Loucy (cell line): ENCODE measurements around the gene ZFR.
"Not testable (repeated sequence)": the region's sequence is repeated elsewhere in the genome, so short reads cannot be mapped to it uniquely, and the experiment has no call there.

Experiments
- EZH2phosphoT487 ChIP-seq: fragments of 200-600 bp; IDR thresholded peaks from 2 replicates; pipeline ENCODE4 v1.6.1; 2018; ENCODE audit warnings: antibody characterized with exemption, mild to moderate bottlenecking, moderate library complexity, borderline replicate concordance
- TF ChIP-seq, protein P1 (sequence below): fragments of 200-600 bp; sonication (generic); conservative IDR thresholded peaks from 2 replicates; pipeline ENCODE4 v1.5.1; 2014; ENCODE audit warnings: mild to moderate bottlenecking, antibody characterized with exemption, low read length

DNA sequence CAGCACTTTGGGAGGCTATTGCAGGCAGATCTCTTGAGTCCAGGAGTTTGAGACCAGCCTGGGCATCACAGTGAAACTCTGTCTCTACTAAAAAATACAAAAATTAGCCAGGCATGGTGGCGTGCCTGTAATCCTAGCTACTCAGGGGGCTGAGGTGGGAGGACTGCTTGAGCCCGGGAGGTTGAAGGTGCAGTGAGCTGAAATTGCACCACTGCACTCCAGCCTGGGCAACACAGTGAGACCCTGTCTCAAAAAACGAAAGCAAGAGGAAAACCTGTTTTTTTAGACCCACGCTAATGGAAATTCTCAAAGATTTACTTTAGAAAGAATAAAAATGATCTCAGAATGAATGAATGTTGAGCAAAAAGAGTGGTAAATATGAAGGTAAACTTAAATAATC is 13.7 kb downstream of the ZFR start:
- TF ChIP-seq, protein P1, sequence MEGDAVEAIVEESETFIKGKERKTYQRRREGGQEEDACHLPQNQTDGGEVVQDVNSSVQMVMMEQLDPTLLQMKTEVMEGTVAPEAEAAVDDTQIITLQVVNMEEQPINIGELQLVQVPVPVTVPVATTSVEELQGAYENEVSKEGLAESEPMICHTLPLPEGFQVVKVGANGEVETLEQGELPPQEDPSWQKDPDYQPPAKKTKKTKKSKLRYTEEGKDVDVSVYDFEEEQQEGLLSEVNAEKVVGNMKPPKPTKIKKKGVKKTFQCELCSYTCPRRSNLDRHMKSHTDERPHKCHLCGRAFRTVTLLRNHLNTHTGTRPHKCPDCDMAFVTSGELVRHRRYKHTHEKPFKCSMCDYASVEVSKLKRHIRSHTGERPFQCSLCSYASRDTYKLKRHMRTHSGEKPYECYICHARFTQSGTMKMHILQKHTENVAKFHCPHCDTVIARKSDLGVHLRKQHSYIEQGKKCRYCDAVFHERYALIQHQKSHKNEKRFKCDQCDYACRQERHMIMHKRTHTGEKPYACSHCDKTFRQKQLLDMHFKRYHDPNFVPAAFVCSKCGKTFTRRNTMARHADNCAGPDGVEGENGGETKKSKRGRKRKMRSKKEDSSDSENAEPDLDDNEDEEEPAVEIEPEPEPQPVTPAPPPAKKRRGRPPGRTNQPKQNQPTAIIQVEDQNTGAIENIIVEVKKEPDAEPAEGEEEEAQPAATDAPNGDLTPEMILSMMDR, result not testable (repeated sequence)
- TF ChIP-seq EZH2phosphoT487, result not testable (repeated sequence)
